ENCODE data around the gene LRRC66.

DNA sequence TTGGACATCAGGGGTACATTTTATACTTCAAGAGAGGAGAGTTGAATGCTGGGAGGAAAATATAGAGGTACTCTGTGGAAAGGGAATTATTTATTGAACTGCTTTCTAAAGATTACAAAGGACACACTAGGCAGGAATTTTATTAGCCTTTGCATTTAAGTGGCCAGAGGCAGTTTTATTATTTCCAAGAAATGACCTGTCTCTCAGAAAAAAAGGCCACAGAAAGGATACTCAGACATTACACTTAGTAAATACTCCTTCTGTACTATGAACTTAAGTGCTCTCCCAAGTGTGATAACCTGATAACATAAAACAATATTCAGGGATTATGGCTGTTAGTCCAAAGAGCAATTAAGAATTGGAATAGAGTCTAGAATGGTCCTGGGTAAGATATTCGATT, 7.5 kb downstream of the LRRC66 start:
- TF ChIP-seq CTCF (IDR thresholded peaks at IDR 0.05; ENCODE audit: poor library complexity, severe bottlenecking) (no peak), POLR2AphosphoS5 (IDR thresholded peaks at IDR 0.05) (no peak), EZH2 (IDR thresholded peaks at IDR 0.05; ENCODE audit: borderline replicate concordance, insufficient read depth, low read length, poor library complexity, severe bottlenecking) (no peak), RAD21 (conservative IDR thresholded peaks at IDR 0.05) (no peak)
- TF ChIP-seq, protein P1, sequence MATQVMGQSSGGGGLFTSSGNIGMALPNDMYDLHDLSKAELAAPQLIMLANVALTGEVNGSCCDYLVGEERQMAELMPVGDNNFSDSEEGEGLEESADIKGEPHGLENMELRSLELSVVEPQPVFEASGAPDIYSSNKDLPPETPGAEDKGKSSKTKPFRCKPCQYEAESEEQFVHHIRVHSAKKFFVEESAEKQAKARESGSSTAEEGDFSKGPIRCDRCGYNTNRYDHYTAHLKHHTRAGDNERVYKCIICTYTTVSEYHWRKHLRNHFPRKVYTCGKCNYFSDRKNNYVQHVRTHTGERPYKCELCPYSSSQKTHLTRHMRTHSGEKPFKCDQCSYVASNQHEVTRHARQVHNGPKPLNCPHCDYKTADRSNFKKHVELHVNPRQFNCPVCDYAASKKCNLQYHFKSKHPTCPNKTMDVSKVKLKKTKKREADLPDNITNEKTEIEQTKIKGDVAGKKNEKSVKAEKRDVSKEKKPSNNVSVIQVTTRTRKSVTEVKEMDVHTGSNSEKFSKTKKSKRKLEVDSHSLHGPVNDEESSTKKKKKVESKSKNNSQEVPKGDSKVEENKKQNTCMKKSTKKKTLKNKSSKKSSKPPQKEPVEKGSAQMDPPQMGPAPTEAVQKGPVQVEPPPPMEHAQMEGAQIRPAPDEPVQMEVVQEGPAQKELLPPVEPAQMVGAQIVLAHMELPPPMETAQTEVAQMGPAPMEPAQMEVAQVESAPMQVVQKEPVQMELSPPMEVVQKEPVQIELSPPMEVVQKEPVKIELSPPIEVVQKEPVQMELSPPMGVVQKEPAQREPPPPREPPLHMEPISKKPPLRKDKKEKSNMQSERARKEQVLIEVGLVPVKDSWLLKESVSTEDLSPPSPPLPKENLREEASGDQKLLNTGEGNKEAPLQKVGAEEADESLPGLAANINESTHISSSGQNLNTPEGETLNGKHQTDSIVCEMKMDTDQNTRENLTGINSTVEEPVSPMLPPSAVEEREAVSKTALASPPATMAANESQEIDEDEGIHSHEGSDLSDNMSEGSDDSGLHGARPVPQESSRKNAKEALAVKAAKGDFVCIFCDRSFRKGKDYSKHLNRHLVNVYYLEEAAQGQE (IDR thresholded peaks at IDR 0.05; ENCODE audit: borderline replicate concordance): no peak
